Panc1 (cell line): ENCODE results near the gene B9D1.

ENCODE experiments used
- CTCF ChIP-seq: fragments of 450-650 bp; IDR thresholded peaks from 2 replicates; pipeline ENCODE4 v1.5.1; 2017; ENCODE audit warnings: mild to moderate bottlenecking
- POLR2AphosphoS5 ChIP-seq: IDR thresholded peaks from 2 replicates; pipeline ENCODE4 v1.6.1; 2012; ENCODE audit warnings: mild to moderate bottlenecking, low read depth, low read length, moderate library complexity
- REST ChIP-seq, 2 experiments: IDR thresholded peaks; 2 replicates each; pipeline ENCODE4 v1.6.1; 2011 to 2012; ENCODE audit warnings: low read depth in 2 of 2, control low read depth in 1 of 2, low read length in 1 of 2, mild to moderate bottlenecking in 1 of 2, moderate library complexity in 1 of 2; ENCODE audit not compliant: insufficient read depth in 1 of 2
- SIN3A ChIP-seq: IDR thresholded peaks from 2 replicates; pipeline ENCODE4 v1.6.1; 2012; ENCODE audit warnings: low read depth, mild to moderate bottlenecking, low read length, moderate library complexity, borderline replicate concordance; ENCODE audit not compliant: insufficient read depth

- no peak for TF ChIP-seq CTCF
- no peak for TF ChIP-seq REST (IDR thresholded peaks at IDR 0.05; ENCODE audit: insufficient read depth in 1 of 2, low read depth in 2 of 2, low read length in 1 of 2)
- TF ChIP-seq POLR2AphosphoS5: no peak
- no peak for TF ChIP-seq SIN3A
Observed at GRCh38 chr17:19386051-19386929, 23.8 kb upstream of the B9D1 start.
